Posterior cingulate gyrus (tissue), 11 donors: ENCODE measurements around the gene DCTN3.

Experiments
- DNase-seq, 10 donors: peaks; one replicate each; pipeline versions ENCODE4 v3.0.0 to v3.0.0-alpha.2; 2020 to 2021; ENCODE audit warnings: mixed read lengths in 3 of 10
- intact Hi-C: fragments of 100-400 bp; cut with DNase I; formaldehyde crosslinking; loops from one replicate; pipeline ENCODE4 v1.15.1; 2023

DCTN3 gene

GRCh38 chr9:34578241-34579103 is 41.8 kb downstream of the DCTN3 start:
- peak in 3 of 10 donors; percentile 28 to 90 (median 77) for DNase-seq
- intact Hi-C loops, result no loop called here

GRCh38 chr9:34577400-34578240 is 42.7 kb downstream of the DCTN3 start:
- peak in 2 of 10 donors; percentile 76 to 77 for DNase-seq

GRCh38 chr9:34576597-34577399 is 43.5 kb downstream of the DCTN3 start:
- peak in 1 of 10 donors; percentile 44 for DNase-seq
- intact Hi-C loops, result no loop called here

More at GRCh38 chr9:34577400-34578240, 42.7 kb downstream of the DCTN3 start:
- intact Hi-C loops, result no loop called here

- no peak for DNase-seq
- intact Hi-C loops, result no loop called here
These were observed 44.3 kb downstream of the DCTN3 start for GRCh38 chr9:34575862-34576596.

GRCh38 chr9:34575241-34575640 is 45.1 kb downstream of the DCTN3 start:
- no peak for DNase-seq
- intact Hi-C loops, result no loop called here

- DNase-seq, result peak in 1 of 10 donors; percentile 0
- intact Hi-C loops, result no loop called here
These were observed 45.7 kb downstream of the DCTN3 start for GRCh38 chr9:34574571-34574970.

GRCh38 chr9:34573599-34574325 is 46.5 kb downstream of the DCTN3 start:
- intact Hi-C loops, result no loop called here
- no peak for DNase-seq

- DNase-seq, result no peak
- intact Hi-C loops, result no loop called here
These were observed 47.7 kb downstream of the DCTN3 start for GRCh38 chr9:34572628-34573027.

GRCh38 chr9:34572092-34572491 is 48.2 kb downstream of the DCTN3 start:
- no peak for DNase-seq
- intact Hi-C loops, result no loop called here

GRCh38 chr9:34571481-34571810 is 48.8 kb downstream of the DCTN3 start:
- no peak for DNase-seq
- intact Hi-C loops, result no loop called here

- intact Hi-C loops, result no loop called here
- peak in 1 of 10 donors; percentile 30 for DNase-seq
These were observed 49.4 kb downstream of the DCTN3 start for GRCh38 chr9:34570809-34571480.

- DNase-seq, result no peak
- intact Hi-C loops, result no loop called here
These were observed 49.9 kb downstream of the DCTN3 start for GRCh38 chr9:34570376-34570775.

GRCh38 chr9:34568774-34569173 is 51.5 kb downstream of the DCTN3 start:
- peak in 1 of 10 donors; percentile 47 for DNase-seq
- intact Hi-C loops, result no loop called here

GRCh38 chr9:34568133-34568532 is 52.2 kb downstream of the DCTN3 start:
- peak in 1 of 10 donors; percentile 55 for DNase-seq
- intact Hi-C loops, result no loop called here

- intact Hi-C loops, result no loop called here
- DNase-seq, result peak in 2 of 10 donors; percentile 8 to 61
These were observed 53.3 kb downstream of the DCTN3 start for GRCh38 chr9:34566972-34567371.

- peak in 1 of 10 donors; percentile 60 for DNase-seq
- intact Hi-C loops, result no loop called here
These were observed 54.0 kb downstream of the DCTN3 start for GRCh38 chr9:34566322-34566721.

- no peak for DNase-seq
- intact Hi-C loops, result no loop called here
These were observed 54.4 kb downstream of the DCTN3 start for GRCh38 chr9:34565856-34566255.

GRCh38 chr9:34564617-34565016 is 55.7 kb downstream of the DCTN3 start:
- intact Hi-C loops, result no loop called here
- peak in 1 of 10 donors; percentile 74 for DNase-seq
